ENCODE measurements around the gene USP48.

Gene USP48

DNA sequence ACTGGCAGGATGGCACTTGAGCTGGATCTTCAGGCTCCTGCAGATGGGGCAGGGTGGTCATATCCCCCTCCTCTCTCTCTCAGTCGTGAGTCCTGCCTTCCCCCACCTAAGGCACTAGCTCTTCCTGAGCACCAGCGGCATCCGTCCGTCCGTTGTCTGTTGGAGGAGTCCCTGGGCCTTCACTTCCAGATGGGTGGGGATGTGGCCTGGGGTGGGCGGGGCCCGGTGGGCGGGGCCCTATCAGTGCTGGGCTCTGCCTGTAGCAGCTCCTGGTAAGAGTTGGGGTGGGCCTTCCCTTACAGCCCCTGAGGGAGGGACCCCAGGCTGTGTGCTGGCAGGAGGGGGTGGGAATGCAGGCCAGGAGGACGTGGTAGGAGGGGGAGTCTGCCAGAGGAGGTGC, 39.4 kb upstream of the USP48 start:
- Histone ChIP-seq H2BK15ac (ENCODE audit: low read length) (no peak overlapping the region), H3K4me2 (ENCODE audit: insufficient read depth, low read length, poor library complexity, severe bottlenecking) (no peak overlapping the region), H3K23ac (ENCODE audit: low read depth, low read length, poor library complexity) (no peak overlapping the region), H4K91ac (ENCODE audit: low read depth, low read length, poor library complexity) (no peak overlapping the region), H2AFZ (ENCODE audit: low read length) (no peak overlapping the region), H3K4me3 (ENCODE audit: low read length in 2 of 2) (no peak overlapping the region), H2BK120ac (ENCODE audit: low read depth, low read length) (no peak overlapping the region), H3K14ac (ENCODE audit: low read length) (no peak overlapping the region), H3K27me3 (ENCODE audit: control insufficient read depth in 3 of 3, insufficient read depth in 3 of 3, low read depth in 1 of 3, low read length in 3 of 3) (no peaks in the 10 kb centered on the region), H3K18ac (ENCODE audit: low read length) (peak overlapping the region; percentile 38), H3K4me1 (ENCODE audit: control insufficient read depth in 2 of 2, insufficient read depth in 1 of 2, low read depth in 1 of 2, low read length in 2 of 2) (peaks cover 0 to 2% of the 10 kb centered on the region in 2 donors), H3K9ac (ENCODE audit: low read depth, low read length, poor library complexity) (no peak overlapping the region), H3K79me1 (ENCODE audit: low read depth, low read length) (peaks cover 5% of the 10 kb centered on the region), H3K36me3 (replicated peaks in 1 of 2; ENCODE audit: control insufficient read depth in 2 of 2, insufficient read depth in 2 of 2, low read length in 2 of 2) (peaks cover 11 to 30% of the 10 kb centered on the region in 2 donors), H3K4ac (ENCODE audit: low read length) (no peak overlapping the region), H2AK5ac (ENCODE audit: low read depth, low read length) (no peak overlapping the region), H2BK12ac (ENCODE audit: low read length) (no peak overlapping the region), H3K9me3 (replicated peaks in 1 of 2; ENCODE audit: control insufficient read depth in 2 of 2, insufficient read depth in 1 of 2, low read depth in 1 of 2, low read length in 2 of 2) (no peaks in the 10 kb centered on the region), H4K8ac (ENCODE audit: low read depth, low read length) (no peak overlapping the region), H2BK5ac (ENCODE audit: low read length) (no peak overlapping the region), H3K27ac (replicated peaks; ENCODE audit: low read length) (no peak overlapping the region)
- peak; percentile 11 for DNase-seq (ENCODE audit: low spot score)
- no CpG with 5 or more reads among the region's 9 CpGs for WGBS, 2 donors (ENCODE audit: extremely low coverage in 2 of 2, insufficient read length in 2 of 2, insufficient replicate concordance in 1 of 2)

DNA sequence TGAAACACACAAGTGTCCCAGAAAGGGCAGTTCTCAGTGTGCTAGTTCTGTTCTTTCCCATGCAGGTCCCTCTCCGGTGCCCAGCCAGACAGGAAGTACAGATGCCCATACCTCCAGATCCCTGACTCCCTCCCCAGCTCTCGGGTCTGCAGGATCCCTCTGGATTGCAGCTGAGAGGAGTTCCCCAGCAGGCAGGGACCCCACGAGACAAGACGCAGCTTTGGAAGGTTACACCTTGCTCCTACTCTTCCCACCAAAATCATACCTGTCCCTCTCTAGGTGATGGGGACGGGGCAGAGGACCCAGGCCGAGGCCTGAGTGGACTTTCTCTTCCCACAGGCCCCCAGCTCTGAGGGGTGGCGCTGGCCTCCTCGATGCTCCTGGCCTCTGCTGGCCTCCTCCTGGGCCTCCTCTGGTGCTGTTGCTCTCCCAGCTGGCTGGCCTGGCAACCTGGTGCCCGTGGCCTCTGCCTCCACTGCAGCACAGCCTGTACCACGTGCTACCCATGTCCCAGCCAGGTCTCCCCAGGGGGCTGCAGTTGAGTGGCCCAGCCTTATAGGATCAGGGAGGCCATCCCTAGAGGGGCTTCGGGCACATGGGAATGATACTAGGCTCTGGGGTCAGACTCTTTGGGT, 38.6 kb upstream of the USP48 start:
- H3K9ac ChIP-seq (ENCODE audit: low read depth, low read length, poor library complexity), result no peak overlapping the region
- H3K4me3 ChIP-seq (ENCODE audit: low read length in 2 of 2), result no peak overlapping the region
- H2AK5ac ChIP-seq (ENCODE audit: low read depth, low read length), result peak overlapping the region; percentile 56
- H2BK12ac ChIP-seq (ENCODE audit: low read length), result no peak overlapping the region
- no peak overlapping the region for H3K27ac ChIP-seq (replicated peaks; ENCODE audit: low read length)
- peaks cover 8 to 27% of the 10 kb centered on the region in 2 donors for H3K36me3 ChIP-seq (replicated peaks in 1 of 2; ENCODE audit: control insufficient read depth in 2 of 2, insufficient read depth in 2 of 2, low read length in 2 of 2)
- H3K4ac ChIP-seq (ENCODE audit: low read length), result no peak overlapping the region
- no peak for DNase-seq (ENCODE audit: low spot score)
- no peak overlapping the region for H4K8ac ChIP-seq (ENCODE audit: low read depth, low read length)
- H2BK5ac ChIP-seq (ENCODE audit: low read length), result peak overlapping the region; percentile 48
- WGBS, 2 donors (ENCODE audit: extremely low coverage in 2 of 2, insufficient read length in 2 of 2, insufficient replicate concordance in 1 of 2), result no CpG with 5 or more reads among the region's 11 CpGs
- H3K9me3 ChIP-seq (replicated peaks in 1 of 2; ENCODE audit: control insufficient read depth in 2 of 2, insufficient read depth in 1 of 2, low read depth in 1 of 2, low read length in 2 of 2), result no peaks in the 10 kb centered on the region
- peak overlapping the region; percentile 85 for H3K23ac ChIP-seq (ENCODE audit: low read depth, low read length, poor library complexity)
- no peak overlapping the region for H2BK15ac ChIP-seq (ENCODE audit: low read length)
- peaks cover 5% of the 10 kb centered on the region for H3K79me1 ChIP-seq (ENCODE audit: low read depth, low read length)
- H3K27me3 ChIP-seq (ENCODE audit: control insufficient read depth in 3 of 3, insufficient read depth in 3 of 3, low read depth in 1 of 3, low read length in 3 of 3), result no peaks in the 10 kb centered on the region
- H3K4me2 ChIP-seq (ENCODE audit: insufficient read depth, low read length, poor library complexity, severe bottlenecking), result no peak overlapping the region
- H2BK120ac ChIP-seq (ENCODE audit: low read depth, low read length), result no peak overlapping the region
- no peak overlapping the region for H2AFZ ChIP-seq (ENCODE audit: low read length)
- H4K91ac ChIP-seq (ENCODE audit: low read depth, low read length, poor library complexity), result no peak overlapping the region
- H3K4me1 ChIP-seq (ENCODE audit: control insufficient read depth in 2 of 2, insufficient read depth in 1 of 2, low read depth in 1 of 2, low read length in 2 of 2), result peaks cover 0 to 2% of the 10 kb centered on the region in 2 donors
- H3K14ac ChIP-seq (ENCODE audit: low read length), result no peak overlapping the region
- no peak overlapping the region for H3K18ac ChIP-seq (ENCODE audit: low read length)

DNA sequence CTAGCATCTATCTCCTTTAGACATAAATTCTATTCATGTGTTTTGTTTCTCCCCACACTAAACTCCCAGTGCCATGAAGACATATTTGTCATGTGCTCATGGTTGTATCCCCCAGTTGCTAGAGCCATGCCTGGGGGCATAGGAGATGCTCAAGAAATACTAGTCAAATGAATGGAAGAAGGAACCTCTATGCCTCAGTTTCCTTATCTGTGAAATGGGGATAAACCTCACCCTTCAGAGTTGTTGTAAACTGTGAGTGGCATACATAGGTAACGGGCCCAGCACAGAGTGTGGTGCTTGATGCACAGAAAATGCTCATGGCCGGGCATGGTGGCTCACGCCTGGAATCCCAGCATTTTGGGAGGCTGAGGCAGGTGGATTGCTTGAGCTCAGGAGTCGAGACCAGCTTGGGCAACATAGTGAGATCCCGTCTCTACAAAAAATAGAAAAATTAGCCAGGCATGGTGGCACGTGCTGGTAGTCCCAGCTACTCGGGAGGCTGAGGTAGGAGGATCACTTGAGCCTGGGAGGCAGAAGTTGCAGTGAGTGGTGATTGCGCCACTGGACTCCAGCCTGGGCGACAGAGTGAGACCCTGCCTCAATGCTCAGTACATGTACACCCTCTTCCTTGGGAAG, 37.8 kb upstream of the USP48 start:
- Histone ChIP-seq H3K36me3 (replicated peaks in 1 of 2; ENCODE audit: control insufficient read depth in 2 of 2, insufficient read depth in 2 of 2, low read length in 2 of 2) (peaks cover 8 to 27% of the 10 kb centered on the region in 2 donors), H3K27me3 (ENCODE audit: control insufficient read depth in 3 of 3, insufficient read depth in 3 of 3, low read depth in 1 of 3, low read length in 3 of 3) (no peaks in the 10 kb centered on the region), H2BK120ac (ENCODE audit: low read depth, low read length) (no peak overlapping the region), H3K23ac (ENCODE audit: low read depth, low read length, poor library complexity) (no peak overlapping the region), H3K18ac (ENCODE audit: low read length) (no peak overlapping the region), H3K9ac (ENCODE audit: low read depth, low read length, poor library complexity) (no peak overlapping the region), H3K79me1 (ENCODE audit: low read depth, low read length) (peaks cover 5% of the 10 kb centered on the region), H4K8ac (ENCODE audit: low read depth, low read length) (no peak overlapping the region), H3K27ac (replicated peaks; ENCODE audit: low read length) (no peak overlapping the region), H4K91ac (ENCODE audit: low read depth, low read length, poor library complexity) (peak overlapping the region; percentile 30), H2BK5ac (ENCODE audit: low read length) (no peak overlapping the region), H2AK5ac (ENCODE audit: low read depth, low read length) (no peak overlapping the region), H3K4me2 (ENCODE audit: insufficient read depth, low read length, poor library complexity, severe bottlenecking) (no peak overlapping the region), H3K4me1 (ENCODE audit: control insufficient read depth in 2 of 2, insufficient read depth in 1 of 2, low read depth in 1 of 2, low read length in 2 of 2) (peaks cover 2 to 4% of the 10 kb centered on the region in 2 donors), H3K4ac (ENCODE audit: low read length) (no peak overlapping the region), H3K4me3 (ENCODE audit: low read length in 2 of 2) (no peak overlapping the region), H2AFZ (ENCODE audit: low read length) (no peak overlapping the region), H2BK12ac (ENCODE audit: low read length) (no peak overlapping the region), H2BK15ac (ENCODE audit: low read length) (no peak overlapping the region), H3K14ac (ENCODE audit: low read length) (no peak overlapping the region), H3K9me3 (replicated peaks in 1 of 2; ENCODE audit: control insufficient read depth in 2 of 2, insufficient read depth in 1 of 2, low read depth in 1 of 2, low read length in 2 of 2) (no peaks in the 10 kb centered on the region)
- WGBS, 2 donors (ENCODE audit: extremely low coverage in 2 of 2, insufficient read length in 2 of 2, insufficient replicate concordance in 1 of 2), result no CpG with 5 or more reads among the region's 9 CpGs
- DNase-seq (ENCODE audit: low spot score), result no peak

DNA sequence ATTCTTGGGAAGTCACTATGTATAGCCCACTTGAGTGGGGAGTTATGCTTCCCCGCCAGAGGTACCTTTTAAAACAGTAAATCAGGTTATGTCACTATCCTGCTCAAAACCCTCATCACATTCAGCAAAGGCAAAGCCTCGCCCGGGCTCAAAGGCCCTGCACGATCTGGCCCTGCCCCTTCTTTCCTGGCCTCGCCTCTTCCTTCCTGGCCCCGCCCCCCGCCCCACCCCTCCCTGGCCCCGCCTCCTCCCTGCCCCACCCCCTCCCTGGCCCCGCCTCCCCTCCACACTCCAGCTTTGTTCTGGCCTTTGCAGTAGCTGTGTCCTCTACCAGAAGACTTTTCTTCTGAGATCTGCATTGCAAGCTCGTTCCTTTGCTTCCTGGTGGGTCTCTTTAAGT, 35.7 kb upstream of the USP48 start:
- Histone ChIP-seq H2AFZ (ENCODE audit: low read length) (no peak overlapping the region), H3K23ac (ENCODE audit: low read depth, low read length, poor library complexity) (no peak overlapping the region), H3K27me3 (ENCODE audit: control insufficient read depth in 3 of 3, insufficient read depth in 3 of 3, low read depth in 1 of 3, low read length in 3 of 3) (no peaks in the 10 kb centered on the region), H2BK120ac (ENCODE audit: low read depth, low read length) (no peak overlapping the region), H2AK5ac (ENCODE audit: low read depth, low read length) (no peak overlapping the region), H4K8ac (ENCODE audit: low read depth, low read length) (no peak overlapping the region), H3K79me1 (ENCODE audit: low read depth, low read length) (peaks cover 3% of the 10 kb centered on the region), H3K18ac (ENCODE audit: low read length) (no peak overlapping the region), H3K4me1 (ENCODE audit: control insufficient read depth in 2 of 2, insufficient read depth in 1 of 2, low read depth in 1 of 2, low read length in 2 of 2) (peaks cover 4 to 5% of the 10 kb centered on the region in 2 donors), H3K27ac (replicated peaks; ENCODE audit: low read length) (no peak overlapping the region), H2BK12ac (ENCODE audit: low read length) (no peak overlapping the region), H3K36me3 (replicated peaks in 1 of 2; ENCODE audit: control insufficient read depth in 2 of 2, insufficient read depth in 2 of 2, low read length in 2 of 2) (peaks cover 5 to 10% of the 10 kb centered on the region in 2 donors), H3K4me3 (ENCODE audit: low read length in 2 of 2) (no peak overlapping the region), H3K9ac (ENCODE audit: low read depth, low read length, poor library complexity) (no peak overlapping the region), H3K9me3 (replicated peaks in 1 of 2; ENCODE audit: control insufficient read depth in 2 of 2, insufficient read depth in 1 of 2, low read depth in 1 of 2, low read length in 2 of 2) (no peaks in the 10 kb centered on the region), H3K4me2 (ENCODE audit: insufficient read depth, low read length, poor library complexity, severe bottlenecking) (no peak overlapping the region), H3K14ac (ENCODE audit: low read length) (no peak overlapping the region), H2BK5ac (ENCODE audit: low read length) (no peak overlapping the region), H4K91ac (ENCODE audit: low read depth, low read length, poor library complexity) (no peak overlapping the region), H3K4ac (ENCODE audit: low read length) (no peak overlapping the region), H2BK15ac (ENCODE audit: low read length) (no peak overlapping the region)
- no CpG with 5 or more reads among the region's 10 CpGs for WGBS, 2 donors (ENCODE audit: extremely low coverage in 2 of 2, insufficient read length in 2 of 2, insufficient replicate concordance in 1 of 2)
- DNase-seq (ENCODE audit: low spot score), result peak; percentile 15
